Measurements from ENCODE around the gene ARHGAP10. TPM values are rescaled to one million over a fixed set of nuclear protein-coding genes. Genes with fewer than 3 reads are reported as not detected.

ARHGAP10 gene
- total RNA-seq, 1 experiment from 2014 or later = 4.8 TPM

DNA sequence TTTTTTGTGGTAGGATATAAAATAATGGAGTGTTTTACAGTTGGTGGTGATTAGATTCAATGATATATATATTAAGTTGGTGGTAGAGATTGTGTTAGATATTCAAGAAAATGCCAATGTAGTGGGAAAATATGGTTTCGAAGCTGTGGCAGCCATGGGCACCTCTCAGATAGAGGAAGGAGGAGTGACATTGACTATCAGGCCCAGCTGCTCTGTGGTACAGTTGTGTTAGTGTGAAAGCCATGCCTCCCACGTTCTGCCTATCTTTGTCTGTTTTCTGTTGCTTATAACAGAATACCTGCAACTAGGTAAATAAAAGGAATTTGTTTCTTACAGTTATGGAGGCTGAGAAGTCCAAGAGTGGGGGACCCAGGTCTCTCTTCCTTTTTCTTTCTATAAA is 101.9 kb downstream of the ARHGAP10 start:
- Histone ChIP-seq H3K27ac (ENCODE audit: low read depth, low read length, poor library complexity, severe bottlenecking) (no peak overlapping the region), H3K9me3 (ENCODE audit: low read depth, low read length, poor library complexity, severe bottlenecking) (no peaks in the 10 kb centered on the region), H3K4me3 (ENCODE audit: low read depth, low read length, poor library complexity, severe bottlenecking) (no peak overlapping the region), H3K27me3 (replicated peaks; ENCODE audit: insufficient read depth, low read depth, low read length, poor library complexity) (no peaks in the 10 kb centered on the region), H3K36me3 (ENCODE audit: insufficient read depth, low read length, poor library complexity, severe bottlenecking) (no peaks in the 10 kb centered on the region), H3K4me1 (ENCODE audit: insufficient read depth, low read length, poor library complexity, severe bottlenecking) (no peaks in the 10 kb centered on the region)
- TF ChIP-seq, protein P1, sequence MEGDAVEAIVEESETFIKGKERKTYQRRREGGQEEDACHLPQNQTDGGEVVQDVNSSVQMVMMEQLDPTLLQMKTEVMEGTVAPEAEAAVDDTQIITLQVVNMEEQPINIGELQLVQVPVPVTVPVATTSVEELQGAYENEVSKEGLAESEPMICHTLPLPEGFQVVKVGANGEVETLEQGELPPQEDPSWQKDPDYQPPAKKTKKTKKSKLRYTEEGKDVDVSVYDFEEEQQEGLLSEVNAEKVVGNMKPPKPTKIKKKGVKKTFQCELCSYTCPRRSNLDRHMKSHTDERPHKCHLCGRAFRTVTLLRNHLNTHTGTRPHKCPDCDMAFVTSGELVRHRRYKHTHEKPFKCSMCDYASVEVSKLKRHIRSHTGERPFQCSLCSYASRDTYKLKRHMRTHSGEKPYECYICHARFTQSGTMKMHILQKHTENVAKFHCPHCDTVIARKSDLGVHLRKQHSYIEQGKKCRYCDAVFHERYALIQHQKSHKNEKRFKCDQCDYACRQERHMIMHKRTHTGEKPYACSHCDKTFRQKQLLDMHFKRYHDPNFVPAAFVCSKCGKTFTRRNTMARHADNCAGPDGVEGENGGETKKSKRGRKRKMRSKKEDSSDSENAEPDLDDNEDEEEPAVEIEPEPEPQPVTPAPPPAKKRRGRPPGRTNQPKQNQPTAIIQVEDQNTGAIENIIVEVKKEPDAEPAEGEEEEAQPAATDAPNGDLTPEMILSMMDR (conservative IDR thresholded peaks at IDR 0.05; ENCODE audit: low read depth, low read length) = no peak
- TF ChIP-seq EZH2 (IDR thresholded peaks at IDR 0.05; ENCODE audit: borderline replicate concordance, low read depth, low read length, poor library complexity, severe bottlenecking) = no peak
- BruUV-seq (replicated peaks) = no TSS peak
- ChIA-PET CTCF (no interaction called here), POLR2A (ENCODE audit: low non-redundant PET) (no interaction called here)
- DNase-seq (ENCODE audit: low spot score) = no peak
- intact Hi-C loops (cut with micrococcal nuclease; ENCODE audit: unreplicated experiment) = no loop called here

DNA sequence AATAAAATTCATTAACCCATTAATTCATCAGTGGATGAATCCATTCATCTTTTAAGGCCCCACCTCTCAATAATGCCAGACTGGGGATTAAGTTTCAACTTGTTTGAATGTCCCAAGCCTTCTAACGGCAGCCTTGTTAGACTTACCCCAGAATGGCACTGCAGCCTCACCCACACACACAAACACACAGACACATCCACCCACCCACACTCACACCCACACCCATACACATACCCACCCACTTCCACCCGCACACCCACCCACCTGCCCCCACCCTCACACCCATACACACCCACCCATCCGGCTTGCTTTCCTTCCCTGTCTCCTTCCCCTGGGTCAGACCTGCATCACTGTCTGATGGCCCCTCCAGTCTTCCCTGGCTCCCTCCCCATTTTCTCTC is 102.6 kb downstream of the ARHGAP10 start:
- Histone ChIP-seq H3K4me1 (ENCODE audit: insufficient read depth, low read length, poor library complexity, severe bottlenecking) (peaks cover 2% of the 10 kb centered on the region), H3K4me3 (ENCODE audit: low read depth, low read length, poor library complexity, severe bottlenecking) (no peak overlapping the region), H3K36me3 (ENCODE audit: insufficient read depth, low read length, poor library complexity, severe bottlenecking) (no peaks in the 10 kb centered on the region), H3K9me3 (ENCODE audit: low read depth, low read length, poor library complexity, severe bottlenecking) (no peaks in the 10 kb centered on the region), H3K27me3 (replicated peaks; ENCODE audit: insufficient read depth, low read depth, low read length, poor library complexity) (no peaks in the 10 kb centered on the region), H3K27ac (ENCODE audit: low read depth, low read length, poor library complexity, severe bottlenecking) (no peak overlapping the region)
- POLR2A ChIA-PET (ENCODE audit: low non-redundant PET) = no interaction called here
- TF ChIP-seq, protein P1 (conservative IDR thresholded peaks at IDR 0.05; ENCODE audit: low read depth, low read length) = no peak
- TF ChIP-seq EZH2 (IDR thresholded peaks at IDR 0.05; ENCODE audit: borderline replicate concordance, low read depth, low read length, poor library complexity, severe bottlenecking) = no peak
- CTCF ChIA-PET = no interaction called here
- intact Hi-C loops (cut with micrococcal nuclease; ENCODE audit: unreplicated experiment) = no loop called here
- DNase-seq (ENCODE audit: low spot score) = no peak
- BruUV-seq (replicated peaks) = no TSS peak

- ChIA-PET POLR2A (ENCODE audit: low non-redundant PET) (no interaction called here), CTCF (no interaction called here)
- BruUV-seq (replicated peaks) = no TSS peak
Observed at GRCh38 chr4:147836807-147837206, 104.9 kb downstream of the ARHGAP10 start.

More at GRCh38 chr4:147836807-147837206, 104.9 kb downstream of the ARHGAP10 start:
- Histone ChIP-seq H3K4me3 (ENCODE audit: low read depth, low read length, poor library complexity, severe bottlenecking) (no peak overlapping the region), H3K27ac (ENCODE audit: low read depth, low read length, poor library complexity, severe bottlenecking) (no peak overlapping the region), H3K9me3 (ENCODE audit: low read depth, low read length, poor library complexity, severe bottlenecking) (no peaks in the 10 kb centered on the region), H3K36me3 (ENCODE audit: insufficient read depth, low read length, poor library complexity, severe bottlenecking) (no peaks in the 10 kb centered on the region), H3K4me1 (ENCODE audit: insufficient read depth, low read length, poor library complexity, severe bottlenecking) (peaks cover 9% of the 10 kb centered on the region), H3K27me3 (replicated peaks; ENCODE audit: insufficient read depth, low read depth, low read length, poor library complexity) (no peaks in the 10 kb centered on the region)
- intact Hi-C loops (cut with micrococcal nuclease; ENCODE audit: unreplicated experiment) = no loop called here
- DNase-seq (ENCODE audit: low spot score) = no peak
- TF ChIP-seq, protein P1 (conservative IDR thresholded peaks at IDR 0.05; ENCODE audit: low read depth, low read length) = no peak
- TF ChIP-seq EZH2 (IDR thresholded peaks at IDR 0.05; ENCODE audit: borderline replicate concordance, low read depth, low read length, poor library complexity, severe bottlenecking) = no peak

All from A673 (cell line).